Neural cell (in vitro differentiated cells): Measurements from ENCODE around the gene CROCC2. TPM values are rescaled to one million over a fixed set of nuclear protein-coding genes. Genes with fewer than 3 reads are reported as not detected.

Experiments
- H2AFZ ChIP-seq: fragments of 200-600, 300-800 bp; sonication (generic), shearing (Covaris generic); 2 replicates; pipeline ENCODE4 v1.6.0; 2014; ENCODE audit warnings: low read depth, mild to moderate bottlenecking, antibody characterized with exemption, low read length, moderate library complexity
- H3F3A ChIP-seq: fragments of 200-600 bp; shearing (Covaris generic); 2 replicates; pipeline ENCODE4 v1.6.1; 2016; ENCODE audit warnings: mild to moderate bottlenecking, moderate library complexity, mixed read lengths, antibody characterized with exemption, low read length; ENCODE audit not compliant: insufficient read depth, poor library complexity, severe bottlenecking
- H3K27ac ChIP-seq: fragments of 200-600, 300-800 bp; sonication (generic), shearing (Covaris generic); 2 replicates; pipeline ENCODE4 v1.5.1; 2014; ENCODE audit warnings: mild to moderate bottlenecking, low read length, moderate library complexity
- H3K27me3 ChIP-seq: fragments of 300-800, 200-600 bp; sonication (generic), shearing (Covaris generic); 2 replicates; pipeline ENCODE4 v1.6.0; 2014; ENCODE audit warnings: mild to moderate bottlenecking, low read depth, low read length, moderate library complexity; ENCODE audit not compliant: insufficient read depth
- H3K36me3 ChIP-seq: fragments of 300-800, 200-600 bp; sonication (generic), shearing (Covaris generic); 2 replicates; pipeline ENCODE4 v1.5.1; 2014; ENCODE audit warnings: mild to moderate bottlenecking, antibody characterized with exemption, low read length, moderate library complexity; ENCODE audit not compliant: insufficient read depth
- H3K4me2 ChIP-seq: fragments of 300-800, 200-600 bp; sonication (generic), shearing (Covaris generic); 2 replicates; pipeline ENCODE4 v1.6.0; 2014; ENCODE audit warnings: mild to moderate bottlenecking, low read length
- H3K4me3 ChIP-seq: fragments of 300-800, 200-600 bp; sonication (generic), shearing (Covaris generic); 2 replicates; pipeline ENCODE4 v1.5.1; 2014; ENCODE audit warnings: mild to moderate bottlenecking, low read length, moderate library complexity
- H3K79me2 ChIP-seq: fragments of 200-600 bp; shearing (Covaris generic); replicated peaks from 2 replicates; pipeline ENCODE4 v1.6.0; 2014; ENCODE audit warnings: mild to moderate bottlenecking, low read length, moderate library complexity; ENCODE audit not compliant: insufficient read depth
- H3K9ac ChIP-seq: fragments of 300-800, 200-600 bp; sonication (generic), shearing (Covaris generic); 2 replicates; pipeline ENCODE4 v1.6.1; 2016; ENCODE audit warnings: mild to moderate bottlenecking, low read length, mixed read lengths
- H3K9me2 ChIP-seq: fragments of 200-600 bp; shearing (Covaris generic); 2 replicates; pipeline ENCODE4 v1.6.1; 2016; ENCODE audit warnings: mild to moderate bottlenecking, low read length, mixed read lengths; ENCODE audit not compliant: insufficient read depth
- H3K9me3 ChIP-seq: fragments of 200-600, 300-800 bp; sonication (generic), shearing (Covaris generic); 2 replicates; pipeline ENCODE4 v1.6.1; 2016; ENCODE audit warnings: mild to moderate bottlenecking, mixed run types, low read length, moderate library complexity, mixed read lengths
- H4K20me1 ChIP-seq: fragments of 200-600 bp; shearing (Covaris generic); 2 replicates; pipeline ENCODE4 v1.6.1; 2016; ENCODE audit warnings: mild to moderate bottlenecking, mixed run types; ENCODE audit not compliant: insufficient read depth
- EP300 ChIP-seq: fragments of 450-650 bp; conservative IDR thresholded peaks from 2 replicates; pipeline ENCODE4 v1.6.1; 2014; ENCODE audit warnings: antibody characterized with exemption, mild to moderate bottlenecking, moderate library complexity; ENCODE audit not compliant: poor library complexity, severe bottlenecking
- EZH2 ChIP-seq: fragments of 200-600, 300-800 bp; shearing (Covaris generic), sonication (generic); IDR thresholded peaks from 2 replicates; pipeline ENCODE4 v1.6.1; 2014; ENCODE audit warnings: antibody characterized with exemption, low read length, borderline replicate concordance, mild to moderate bottlenecking; ENCODE audit not compliant: insufficient read depth, poor library complexity, severe bottlenecking
- MXI1 ChIP-seq: fragments of 450-650 bp; conservative IDR thresholded peaks from 2 replicates; pipeline ENCODE4 v1.6.1; 2014; ENCODE audit warnings: antibody characterized with exemption, mild to moderate bottlenecking; ENCODE audit not compliant: poor library complexity, severe bottlenecking
- POLR2AphosphoS5 ChIP-seq: IDR thresholded peaks from 2 replicates; pipeline ENCODE4 v1.6.1; 2012
- RAD21 ChIP-seq: fragments of 450-650 bp; conservative IDR thresholded peaks from 2 replicates; pipeline ENCODE4 v1.6.1; 2014; ENCODE audit warnings: antibody characterized with exemption, mild to moderate bottlenecking, moderate library complexity
- REST ChIP-seq: IDR thresholded peaks from 2 replicates; pipeline ENCODE4 v1.6.1; 2012; ENCODE audit warnings: borderline replicate concordance
- SMC3 ChIP-seq: fragments of 450-650 bp; conservative IDR thresholded peaks from 2 replicates; pipeline ENCODE4 v1.6.1; 2014; ENCODE audit warnings: antibody characterized with exemption, mild to moderate bottlenecking, moderate library complexity; ENCODE audit not compliant: poor library complexity
- TAF1 ChIP-seq: IDR thresholded peaks from 2 replicates; pipeline ENCODE4 v1.6.1; 2012; ENCODE audit warnings: low read depth
- polyA plus RNA-seq: library from polyadenylated mRNA; depleted of rRNA; stranded (reverse); fragments of >200 nt; gene quantifications from 2 replicates; pipeline ENCODE4 v1.2.3, GENCODE V29; 2014
- TF ChIP-seq, protein P1 (sequence below): fragments of 450-650 bp; IDR thresholded peaks from 2 replicates; pipeline ENCODE4 v1.5.1; 2014; ENCODE audit warnings: antibody characterized with exemption, mild to moderate bottlenecking, moderate library complexity; ENCODE audit not compliant: poor library complexity, severe bottlenecking

The CROCC2 gene
- polyA plus RNA-seq, 1 donor from 2014 or later = 0.09 TPM

GRCh38 chr2:240953426-240954410 is 47.6 kb downstream of the CROCC2 start:
- Histone ChIP-seq H3K36me3 (no peaks in the 10 kb centered on the region), H3F3A (no peaks in the 10 kb centered on the region), H3K9ac (no peak overlapping the region), H4K20me1 (no peaks in the 10 kb centered on the region), H3K4me3 (no peak overlapping the region), H3K4me2 (no peak overlapping the region), H3K79me2 (no peaks in the 10 kb centered on the region), H2AFZ (no peak overlapping the region), H3K27ac (no peak overlapping the region), H3K27me3 (no peaks in the 10 kb centered on the region), H3K9me2 (no peaks in the 10 kb centered on the region), H3K9me3 (no peaks in the 10 kb centered on the region)
- TF ChIP-seq SMC3 (no peak), POLR2AphosphoS5 (no peak), MXI1 (no peak), EZH2 (no peak), TAF1 (no peak), REST (no peak)

DNA sequence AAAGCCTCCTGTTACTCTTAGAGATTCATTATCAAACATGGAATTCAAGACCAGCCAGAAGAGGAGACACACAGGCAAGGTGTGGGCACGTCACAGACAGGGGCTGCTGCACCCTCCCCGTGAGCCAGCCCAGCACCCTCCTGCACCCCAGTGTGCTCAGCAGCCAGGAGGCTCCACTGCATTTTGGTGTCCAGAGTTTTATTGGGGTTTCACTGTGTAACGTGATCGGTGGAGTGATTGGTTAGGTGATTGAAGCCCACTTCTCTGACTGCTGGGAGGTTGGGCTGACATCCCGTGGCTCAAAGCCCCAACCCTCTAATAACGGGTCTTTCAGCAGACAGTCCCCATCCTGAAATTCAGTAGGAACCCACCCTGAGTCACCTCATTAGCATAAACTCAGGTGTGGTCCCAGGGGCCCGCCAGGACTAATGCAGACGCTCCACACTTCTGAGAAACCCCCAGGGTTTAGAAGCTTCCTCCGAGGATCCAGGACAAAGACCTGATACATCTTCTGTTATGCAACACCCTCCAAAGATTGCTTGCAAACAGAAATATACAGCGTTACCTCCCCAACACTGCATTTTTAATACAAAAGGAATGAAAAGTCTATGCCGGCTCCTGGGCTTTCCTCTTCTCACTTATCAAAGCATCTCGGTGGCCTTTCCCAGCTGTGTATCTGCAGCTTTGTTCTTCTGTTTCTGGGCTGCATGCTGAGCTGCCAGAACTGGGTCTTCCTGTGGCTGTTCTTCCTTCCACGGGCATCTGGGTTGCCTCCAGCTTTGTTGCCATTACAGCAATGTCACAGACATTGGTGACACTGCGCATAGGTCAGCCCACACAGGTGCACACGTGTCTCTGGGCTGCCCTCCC is 48.5 kb downstream of the CROCC2 start:
- Histone ChIP-seq H3K9me2 (no peaks in the 10 kb centered on the region), H3F3A (no peaks in the 10 kb centered on the region), H3K27ac (no peak overlapping the region)

More for the DNA sequence above, 48.5 kb downstream of the CROCC2 start:
- no peaks in the 10 kb centered on the region for H4K20me1 ChIP-seq
- no peak overlapping the region for H3K4me3 ChIP-seq
- H3K4me2 ChIP-seq = no peak overlapping the region
- H3K36me3 ChIP-seq = no peaks in the 10 kb centered on the region
- no peaks in the 10 kb centered on the region for H3K79me2 ChIP-seq
- no peak overlapping the region for H3K9ac ChIP-seq
- no peaks in the 10 kb centered on the region for H3K9me3 ChIP-seq
- H3K27me3 ChIP-seq = no peaks in the 10 kb centered on the region
- TF ChIP-seq, protein P1, sequence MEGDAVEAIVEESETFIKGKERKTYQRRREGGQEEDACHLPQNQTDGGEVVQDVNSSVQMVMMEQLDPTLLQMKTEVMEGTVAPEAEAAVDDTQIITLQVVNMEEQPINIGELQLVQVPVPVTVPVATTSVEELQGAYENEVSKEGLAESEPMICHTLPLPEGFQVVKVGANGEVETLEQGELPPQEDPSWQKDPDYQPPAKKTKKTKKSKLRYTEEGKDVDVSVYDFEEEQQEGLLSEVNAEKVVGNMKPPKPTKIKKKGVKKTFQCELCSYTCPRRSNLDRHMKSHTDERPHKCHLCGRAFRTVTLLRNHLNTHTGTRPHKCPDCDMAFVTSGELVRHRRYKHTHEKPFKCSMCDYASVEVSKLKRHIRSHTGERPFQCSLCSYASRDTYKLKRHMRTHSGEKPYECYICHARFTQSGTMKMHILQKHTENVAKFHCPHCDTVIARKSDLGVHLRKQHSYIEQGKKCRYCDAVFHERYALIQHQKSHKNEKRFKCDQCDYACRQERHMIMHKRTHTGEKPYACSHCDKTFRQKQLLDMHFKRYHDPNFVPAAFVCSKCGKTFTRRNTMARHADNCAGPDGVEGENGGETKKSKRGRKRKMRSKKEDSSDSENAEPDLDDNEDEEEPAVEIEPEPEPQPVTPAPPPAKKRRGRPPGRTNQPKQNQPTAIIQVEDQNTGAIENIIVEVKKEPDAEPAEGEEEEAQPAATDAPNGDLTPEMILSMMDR = no peak
- no peak for TF ChIP-seq SMC3
- no peak for TF ChIP-seq EP300
- TF ChIP-seq EZH2 = no peak
- no peak for TF ChIP-seq RAD21
- no peak overlapping the region for H2AFZ ChIP-seq
